ENCODE results near the gene SLC25A44.
A peak's percentile ranks its signal among the peaks of the same experiment; 100 is the strongest.

Gene SLC25A44

DNA sequence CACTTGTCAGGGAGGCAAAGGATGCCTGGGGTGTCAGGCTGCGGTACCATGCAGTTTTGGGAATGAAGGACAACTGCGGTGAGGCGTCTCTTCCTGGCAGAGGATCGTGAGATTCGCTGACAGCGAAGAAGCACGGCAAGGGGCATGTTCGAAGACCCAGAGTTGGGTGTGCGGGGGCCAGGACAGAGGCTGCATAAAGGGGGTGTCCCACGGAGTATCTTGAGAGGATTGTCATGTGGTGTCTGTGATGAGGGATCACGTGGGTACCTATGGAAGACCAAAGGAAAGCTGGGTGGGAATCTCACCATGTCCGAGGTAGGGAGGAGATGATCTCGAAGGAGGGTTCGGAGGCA, 372 bp downstream of the SLC25A44 start:
- TF ChIP-seq, protein P1, sequence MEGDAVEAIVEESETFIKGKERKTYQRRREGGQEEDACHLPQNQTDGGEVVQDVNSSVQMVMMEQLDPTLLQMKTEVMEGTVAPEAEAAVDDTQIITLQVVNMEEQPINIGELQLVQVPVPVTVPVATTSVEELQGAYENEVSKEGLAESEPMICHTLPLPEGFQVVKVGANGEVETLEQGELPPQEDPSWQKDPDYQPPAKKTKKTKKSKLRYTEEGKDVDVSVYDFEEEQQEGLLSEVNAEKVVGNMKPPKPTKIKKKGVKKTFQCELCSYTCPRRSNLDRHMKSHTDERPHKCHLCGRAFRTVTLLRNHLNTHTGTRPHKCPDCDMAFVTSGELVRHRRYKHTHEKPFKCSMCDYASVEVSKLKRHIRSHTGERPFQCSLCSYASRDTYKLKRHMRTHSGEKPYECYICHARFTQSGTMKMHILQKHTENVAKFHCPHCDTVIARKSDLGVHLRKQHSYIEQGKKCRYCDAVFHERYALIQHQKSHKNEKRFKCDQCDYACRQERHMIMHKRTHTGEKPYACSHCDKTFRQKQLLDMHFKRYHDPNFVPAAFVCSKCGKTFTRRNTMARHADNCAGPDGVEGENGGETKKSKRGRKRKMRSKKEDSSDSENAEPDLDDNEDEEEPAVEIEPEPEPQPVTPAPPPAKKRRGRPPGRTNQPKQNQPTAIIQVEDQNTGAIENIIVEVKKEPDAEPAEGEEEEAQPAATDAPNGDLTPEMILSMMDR (IDR thresholded peaks at IDR 0.05; ENCODE audit: low read depth, low read length, missing control alignments): no peak
- DNase-seq (ENCODE audit: extremely low read depth, low read depth): no peak
- peak overlapping the region; percentile 100 for H3K4me3 ChIP-seq (replicated peaks; ENCODE audit: low read depth, low read length)

- TF ChIP-seq, protein P1 (IDR thresholded peaks at IDR 0.05; ENCODE audit: low read depth, low read length, missing control alignments): no peak
- H3K4me3 ChIP-seq (replicated peaks; ENCODE audit: low read depth, low read length): no peak overlapping the region
Measured at GRCh38 chr1:156195853-156196252, 1.9 kb downstream of the SLC25A44 start.

GRCh38 chr1:156196445-156196844, 2.5 kb downstream of the SLC25A44 start:
- TF ChIP-seq, protein P1 (IDR thresholded peaks at IDR 0.05; ENCODE audit: low read depth, low read length, missing control alignments): no peak
- H3K4me3 ChIP-seq (replicated peaks; ENCODE audit: low read depth, low read length): no peak overlapping the region
- no peak for DNase-seq (ENCODE audit: extremely low read depth, low read depth)

More at GRCh38 chr1:156195853-156196252, 1.9 kb downstream of the SLC25A44 start:
- DNase-seq (ENCODE audit: extremely low read depth, low read depth): no peak

DNA sequence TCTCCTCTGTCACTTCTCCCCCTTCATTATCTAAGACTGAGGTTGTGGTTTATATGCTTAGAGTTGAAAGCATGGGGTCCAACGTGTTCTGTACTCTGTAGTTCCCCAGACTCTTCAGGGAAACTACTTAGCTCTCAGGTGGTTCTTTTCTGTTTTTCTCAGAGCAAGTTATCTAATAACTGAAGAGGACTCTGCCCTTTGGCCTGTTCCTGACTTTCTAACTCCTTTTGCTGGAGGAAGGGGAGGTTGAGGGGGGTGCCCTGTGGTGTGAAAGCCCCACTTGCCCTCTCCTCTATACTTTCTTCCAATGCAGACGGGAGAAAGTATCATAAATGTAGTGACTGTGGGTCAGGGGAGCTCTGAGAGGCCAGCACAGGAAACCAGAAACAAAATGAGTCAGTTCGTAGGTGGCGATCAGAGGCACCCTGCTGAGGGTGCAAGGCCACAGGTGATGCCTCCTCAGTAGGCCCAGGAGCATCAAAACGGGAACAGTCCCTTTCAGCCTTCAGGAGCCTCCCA, 5.0 kb downstream of the SLC25A44 start:
- no peak overlapping the region for H3K4me3 ChIP-seq (replicated peaks; ENCODE audit: low read depth, low read length)
- TF ChIP-seq, protein P1 (IDR thresholded peaks at IDR 0.05; ENCODE audit: low read depth, low read length, missing control alignments): no peak
- no peak for DNase-seq (ENCODE audit: extremely low read depth, low read depth)

GRCh38 chr1:156200044-156200443, 6.1 kb downstream of the SLC25A44 start:
- no peak overlapping the region for H3K4me3 ChIP-seq (replicated peaks; ENCODE audit: low read depth, low read length)
- TF ChIP-seq, protein P1 (IDR thresholded peaks at IDR 0.05; ENCODE audit: low read depth, low read length, missing control alignments): no peak
- DNase-seq (ENCODE audit: extremely low read depth, low read depth): no peak

- no peak for DNase-seq (ENCODE audit: extremely low read depth, low read depth)
- TF ChIP-seq, protein P1 (IDR thresholded peaks at IDR 0.05; ENCODE audit: low read depth, low read length, missing control alignments): no peak
- H3K4me3 ChIP-seq (replicated peaks; ENCODE audit: low read depth, low read length): no peak overlapping the region
Measured at GRCh38 chr1:156203331-156203730, 9.4 kb downstream of the SLC25A44 start.

DNA sequence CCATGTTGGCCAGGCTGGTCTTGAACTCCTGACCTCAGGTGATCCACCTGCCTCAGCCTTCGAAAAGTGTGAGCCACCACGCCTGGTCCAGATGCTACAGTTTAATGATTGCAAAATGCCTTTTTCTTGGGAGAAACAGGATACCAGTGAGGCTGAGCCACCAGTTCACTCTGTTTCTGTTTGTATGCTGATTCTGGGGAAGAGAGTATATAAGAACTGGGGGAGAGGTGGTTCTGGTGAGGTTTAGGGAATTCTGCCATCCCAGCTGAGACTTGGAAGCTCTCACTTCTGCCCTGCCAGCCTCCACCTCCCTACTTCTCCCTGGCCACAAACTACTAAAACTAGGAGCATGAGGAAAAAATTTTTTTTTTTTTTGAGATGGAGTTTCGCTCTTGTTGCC, 10.8 kb downstream of the SLC25A44 start:
- TF ChIP-seq, protein P1 (IDR thresholded peaks at IDR 0.05; ENCODE audit: low read depth, low read length, missing control alignments): no peak
- DNase-seq (ENCODE audit: extremely low read depth, low read depth): no peak
- no peak overlapping the region for H3K4me3 ChIP-seq (replicated peaks; ENCODE audit: low read depth, low read length)

Data from HFF-Myc (cell line).